K562 (cell line): ENCODE results near the gene GREB1. TPM values are rescaled to one million over a fixed set of nuclear protein-coding genes. Genes with fewer than 3 reads are reported as not detected.
A peak's percentile ranks its signal among the peaks of the same experiment; 100 is the strongest.

Source experiments
- ATAC-seq: fragments of 200-7000 bp; cut with Tn5 transposase; 3 replicates; pipeline ENCODE4 v1.9.1; 2020; ENCODE audit warnings: moderate library complexity
- BruUV-seq: library from RNA; stranded (reverse); fragments of 400-500 nt; replicated peaks from 2 replicates; lab custom pipeline; 2021; lab: Mats Ljungman, UMichigan
- CTCF ChIA-PET: fragments of 300-600 bp; formaldehyde crosslinking; extraction: SDS; loops from one replicate; lab custom pipeline; 2021; ENCODE audit warnings: low intra/inter-chr PET ratio; lab: Yijun Ruan, JAX
- POLR2A ChIA-PET: fragments of 300-600, 350-650 bp; sonication (Branson Sonifier 250); formaldehyde crosslinking; extraction: SDS; loops from one replicate; lab custom pipeline; 2021; ENCODE audit warnings: antibody characterized with exemption, inconsistent platforms; lab: Yijun Ruan, JAX
- DNase-seq, 4 experiments: peaks; one replicate each; pipeline versions ENCODE4 v3.0.0 to v3.0.0-alpha.2; 2011 to 2018; ENCODE audit warnings: low spot score in 3 of 4, mixed read lengths in 3 of 4; ENCODE audit errors: extremely low read depth in 1 of 4
- FAIRE-seq: peaks from 2 replicates; lab custom pipeline; 2011; peaks lifted over from hg19 to GRCh38; lab: Jason Lieb, UNC
- H2AFZ ChIP-seq: 2 replicates; pipeline ENCODE4 v1.6.0; 2011; ENCODE audit warnings: low read depth, low read length, control low read depth, inconsistent platforms
- H3K27ac ChIP-seq: fragments of 200-600 bp; 3 replicates; pipeline ENCODE4 v1.8.0; 2011; ENCODE audit warnings: low read depth, mild to moderate bottlenecking, control low read depth, inconsistent platforms, low read length, moderate library complexity, mixed read lengths; ENCODE audit errors: extremely low read depth
- H3K27me3 ChIP-seq, 2 experiments: fragments of 300-600 bp in 1 of 2; 2 replicates in 1 of 2; 3 replicates in 1 of 2; pipeline versions ENCODE4 v1.6.0 to v1.8.0; 2011; ENCODE audit warnings: inconsistent platforms in 2 of 2, low read length in 2 of 2, mild to moderate bottlenecking in 1 of 2, mixed read lengths in 1 of 2, moderate library complexity in 1 of 2; ENCODE audit not compliant: control insufficient read depth in 2 of 2, insufficient read depth in 2 of 2
- H3K36me3 ChIP-seq: fragments of 300-600 bp; 3 replicates; pipeline ENCODE4 v1.8.0; 2011; ENCODE audit warnings: mild to moderate bottlenecking, low read length, inconsistent platforms; ENCODE audit not compliant: control insufficient read depth, insufficient read depth
- H3K4me1 ChIP-seq, 2 experiments: fragments of 200-600 bp in 1 of 2; replicated peaks in 1 of 2; 2 replicates in 1 of 2; 3 replicates in 1 of 2; pipeline versions ENCODE4 v1.5.1 to v1.8.0; 2011; ENCODE audit warnings: inconsistent platforms in 2 of 2, low read length in 2 of 2, mild to moderate bottlenecking in 1 of 2, mixed read lengths in 1 of 2, moderate library complexity in 1 of 2; ENCODE audit not compliant: control insufficient read depth in 2 of 2, insufficient read depth in 2 of 2
- H3K4me2 ChIP-seq: 2 replicates; pipeline ENCODE4 v1.6.1; 2011; ENCODE audit warnings: low read length, control low read depth, inconsistent platforms, mixed read lengths; ENCODE audit not compliant: insufficient read depth
- H3K4me3 ChIP-seq: fragments of 200-600 bp; sonication (generic), shearing (Covaris generic); 2 replicates; pipeline ENCODE4 v1.5.1; 2016; ENCODE audit warnings: control low read depth, inconsistent platforms
- H3K79me2 ChIP-seq: fragments of 200-600 bp; 3 replicates; pipeline ENCODE4 v1.8.0; 2011; ENCODE audit warnings: low read length, inconsistent platforms; ENCODE audit not compliant: control insufficient read depth, insufficient read depth
- H3K9ac ChIP-seq, 2 experiments: 2 replicates each; pipeline versions ENCODE4 v1.6.0 to v1.6.1; 2011; ENCODE audit warnings: low read depth in 2 of 2, low read length in 2 of 2, control low read depth in 1 of 2, inconsistent platforms in 1 of 2, mild to moderate bottlenecking in 1 of 2, mixed read lengths in 1 of 2; ENCODE audit not compliant: insufficient read depth in 1 of 2
- H3K9me1 ChIP-seq: one replicate; pipeline ENCODE4 v1.6.0; 2011; ENCODE audit warnings: inconsistent platforms, mild to moderate bottlenecking, low read length, moderate library complexity; ENCODE audit not compliant: control insufficient read depth, insufficient read depth
- H3K9me3 ChIP-seq: replicated peaks from 2 replicates; pipeline ENCODE4 v1.5.1; 2011; ENCODE audit warnings: low read depth, low read length, inconsistent platforms; ENCODE audit not compliant: control insufficient read depth, insufficient read depth
- H4K20me1 ChIP-seq: replicated peaks from 2 replicates; pipeline ENCODE4 v1.6.1; 2011; ENCODE audit warnings: low read length, inconsistent platforms, mixed read lengths; ENCODE audit not compliant: control insufficient read depth, insufficient read depth
- ATF4 ChIP-seq: fragments of 450-650 bp; formaldehyde crosslinking; IDR thresholded peaks from 2 replicates; pipeline ENCODE4 v1.4.0; 2022; ENCODE audit warnings: mild to moderate bottlenecking, moderate library complexity
- FUS ChIP-seq: fragments of 200-400 bp; formaldehyde crosslinking; optimal IDR thresholded peaks from 2 replicates; pipeline ENCODE3; 2017; ENCODE audit warnings: low read depth, low read length
- KLF6 ChIP-seq: fragments of 250-450 bp; sonication (Bioruptor Pico); IDR thresholded peaks from 2 replicates; pipeline ENCODE4 v1.4.0; 2020; ENCODE audit warnings: mild to moderate bottlenecking, moderate library complexity, borderline replicate concordance
- MTA3 ChIP-seq: fragments of 450-650 bp; formaldehyde crosslinking; IDR thresholded peaks from 2 replicates; pipeline ENCODE4 v1.6.1; 2017; ENCODE audit warnings: mild to moderate bottlenecking, borderline replicate concordance
- MTF1 ChIP-seq: fragments of 250-450 bp; sonication (Bioruptor Pico); IDR thresholded peaks from 2 replicates; pipeline ENCODE4 v1.9.0; 2021; ENCODE audit warnings: moderate library complexity, mild to moderate bottlenecking, inconsistent platforms, borderline replicate concordance
- PYGO2 ChIP-seq: fragments of 450-650 bp; IDR thresholded peaks from 2 replicates; pipeline ENCODE4 v1.6.1; 2016; ENCODE audit warnings: mild to moderate bottlenecking, missing genetic modification characterization, moderate library complexity, missing compliant biosample characterization
- RCOR1 ChIP-seq, 2 experiments: IDR thresholded peaks; 2 replicates each; pipeline ENCODE4 v1.6.1; 2012; ENCODE audit warnings: low read depth in 2 of 2, low read length in 2 of 2, borderline replicate concordance in 1 of 2, improper control_type of control experiment in 1 of 2
- ZBTB40 ChIP-seq, 2 experiments: fragments of 450-650 bp in 1 of 2; sonication (generic) in 1 of 2; formaldehyde crosslinking in 1 of 2; IDR thresholded peaks; 2 replicates each; pipeline versions ENCODE4 v1.7.1 to v1.9.0; 2016 to 2022; ENCODE audit warnings: inconsistent platforms in 1 of 2, mild to moderate bottlenecking in 1 of 2, missing genetic modification reagents in 1 of 2
- ZNF165 ChIP-seq: fragments of 250-450 bp; sonication (Bioruptor Pico); IDR thresholded peaks from 2 replicates; pipeline ENCODE4 v1.4.0; 2020; ENCODE audit warnings: borderline replicate concordance
- WGBS: fragments of 100-300 bp; shearing (Covaris generic); methylation state at CpG from one replicate; pipeline ENCODE4 v1.1.6; 2016; ENCODE audit warnings: low coverage, mixed read lengths; ENCODE audit not compliant: insufficient coverage; ENCODE audit errors: missing lambda C conversion rate; 5-methylcytosine and 5-hydroxymethylcytosine counted together
- in situ Hi-C: fragments of 300-500 bp; cut with MboI; formaldehyde crosslinking; loops from 4 replicates; pipeline ENCODE4 v1.15.0; 2018; ENCODE audit warnings: inconsistent platforms, mixed read lengths
- intact Hi-C: fragments of 100-400 bp; cut with micrococcal nuclease; formaldehyde crosslinking; loops from 2 replicates; pipeline ENCODE4 v1.14.2; 2022
- polyA plus RNA-seq, 8 experiments: library from polyadenylated mRNA; depleted of rRNA in 4 of 8; stranded (reverse) in 5 of 8; unstranded in 3 of 8; fragments of >200 nt; fragmentation: Nextera tagmentation in 2 of 8; fragmentation: Illumina TruSeq in 1 of 8; extraction: Ambion mirVana in 2 of 8; extraction: Trizol in 1 of 8; gene quantifications; 2 replicates each; pipeline versions ENCODE4 v1.2.1 to v1.2.3, GENCODE V29; 2011 to 2014; ENCODE audit warnings: inconsistent platforms in 1 of 8, missing spikeins in 1 of 8
- total RNA-seq, 7 experiments: library from RNA; depleted of rRNA in 6 of 7; stranded (reverse); fragments of >200 nt in 6 of 7; fragmentation: Illumina TruSeq in 2 of 7; extraction: Trizol in 2 of 7; gene quantifications; 2 replicates each; pipeline versions ENCODE4 v1.2.1 to v1.2.3, GENCODE V29; 2011 to 2021; ENCODE audit warnings: low replicate concordance in 1 of 7

The GREB1 gene
- total and polyA plus RNA-seq, 9 of the 15 experiments (the other 6 are each of a cell fraction or from before 2014, with no cell fraction given), result 0.04 to 0.86 (median 0.10) TPM; not detected in 1

GRCh38 chr2:11500702-11501303 is 33.0 kb upstream of the GREB1 start:
- H3K27ac ChIP-seq, result no peak overlapping the region
- ATAC-seq, result peak; percentile 29
- no peak for TF ChIP-seq RCOR1 (IDR thresholded peaks at IDR 0.05; ENCODE audit: borderline replicate concordance in 1 of 2, low read depth in 2 of 2, low read length in 2 of 2)
- no peak for TF ChIP-seq MTA3
- peak; percentile 31; the same call in 1 of the 2 replicates for TF ChIP-seq ZBTB40 (IDR thresholded peaks at IDR 0.05)
- no peak for TF ChIP-seq ZBTB40 (CRISPR knock-in tag; IDR thresholded peaks at IDR 0.05)
- TF ChIP-seq PYGO2 (tag), result no peak
- no peak for TF ChIP-seq ZNF165
- TF ChIP-seq KLF6 (CRISPR knock-in tag), result no peak
- TF ChIP-seq FUS, result no peak
- no peak for TF ChIP-seq MTF1 (CRISPR knock-in tag)
- TF ChIP-seq ATF4 (CRISPR knock-in tag), result no peak

More at GRCh38 chr2:11500702-11501303, 33.0 kb upstream of the GREB1 start:
- peak overlapping the region; percentile 33; the same call in 1 of the 2 replicates for H3K4me2 ChIP-seq
- no peaks in the 10 kb centered on the region for H3K79me2 ChIP-seq
- H3K4me3 ChIP-seq, result no peak overlapping the region
- ChIA-PET CTCF (no interaction called here), POLR2A (interaction anchor here (0.6 to 1.1 kb wide), 2 partner anchors 8 to 119 kb away, joined by 4 read pairs; no protein-coding TSS in a partner anchor)
- H3K4me1 ChIP-seq, result peaks cover 4% of the 10 kb centered on the region in 2 experiments; a peak in 2 of 5 replicates
- no peaks in the 10 kb centered on the region for H4K20me1 ChIP-seq
- H3K9ac ChIP-seq, result no peak overlapping the region
- in situ Hi-C loops, result no loop called here
- 0 out of 2 replicates have a peak overlapping the region, but pooled peaks have one; percentile 40 for H2AFZ ChIP-seq
- peaks cover 7 to 18% of the 10 kb centered on the region in 2 experiments; a peak in 3 of 5 replicates for H3K27me3 ChIP-seq
- H3K9me3 ChIP-seq, result no peaks in the 10 kb centered on the region
- intact Hi-C loops, result no loop called here
- no TSS peak for BruUV-seq
- 25% methylated on average over 5 of the region's 5 CpGs for WGBS
- no peaks in the 10 kb centered on the region for H3K36me3 ChIP-seq
- no peak for DNase-seq
- peak; percentile 11 for FAIRE-seq
- no peaks in the 10 kb centered on the region for H3K9me1 ChIP-seq
